Measurements from ENCODE around the gene CRB2.

The CRB2 gene

DNA sequence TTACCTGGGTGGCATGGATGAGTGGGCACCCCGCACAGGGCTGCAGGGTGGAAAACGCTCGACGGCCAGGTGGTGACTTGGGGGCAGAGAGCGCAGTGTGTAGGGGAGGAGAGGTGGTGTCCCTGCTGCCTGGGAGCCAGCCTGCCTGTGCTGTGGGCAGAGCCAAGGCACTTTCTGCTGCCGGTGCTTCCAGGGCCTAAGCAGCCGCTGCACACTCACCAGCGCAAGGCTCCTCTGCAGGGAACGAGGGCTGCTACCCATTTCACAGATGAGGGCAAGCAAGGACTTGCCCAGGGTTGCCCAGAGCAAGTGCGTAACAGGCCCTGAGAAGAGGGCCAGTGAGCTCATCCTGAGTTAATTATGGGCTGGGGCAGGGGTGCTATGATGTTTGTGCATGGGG, 62.5 kb downstream of the CRB2 start:
- TF ChIP-seq CTCF (IDR thresholded peaks at IDR 0.05) = no peak

DNA sequence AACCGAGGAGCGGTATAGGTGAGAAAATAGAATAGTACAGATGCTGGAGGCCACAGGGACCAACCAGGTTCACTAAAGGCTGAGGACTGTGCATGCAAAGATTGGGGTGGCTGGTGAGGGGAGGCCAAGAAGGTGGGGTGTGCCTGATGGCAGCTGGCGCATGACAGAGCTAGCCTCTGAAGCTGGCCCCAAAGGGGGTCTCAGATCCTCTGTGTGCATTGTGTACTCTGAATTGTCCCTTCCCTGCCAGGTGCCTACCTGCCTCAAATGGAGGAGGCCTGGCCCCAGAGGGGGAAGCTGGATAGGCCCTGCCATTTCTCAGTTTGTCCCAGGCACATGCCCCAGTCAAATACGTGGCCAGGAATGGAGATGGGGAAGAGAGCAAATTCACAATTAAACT, 63.1 kb downstream of the CRB2 start:
- no peak for TF ChIP-seq CTCF (IDR thresholded peaks at IDR 0.05)

GRCh38 chr9:123419721-123420591, 64.0 kb downstream of the CRB2 start:
- TF ChIP-seq CTCF (IDR thresholded peaks at IDR 0.05) = no peak

DNA sequence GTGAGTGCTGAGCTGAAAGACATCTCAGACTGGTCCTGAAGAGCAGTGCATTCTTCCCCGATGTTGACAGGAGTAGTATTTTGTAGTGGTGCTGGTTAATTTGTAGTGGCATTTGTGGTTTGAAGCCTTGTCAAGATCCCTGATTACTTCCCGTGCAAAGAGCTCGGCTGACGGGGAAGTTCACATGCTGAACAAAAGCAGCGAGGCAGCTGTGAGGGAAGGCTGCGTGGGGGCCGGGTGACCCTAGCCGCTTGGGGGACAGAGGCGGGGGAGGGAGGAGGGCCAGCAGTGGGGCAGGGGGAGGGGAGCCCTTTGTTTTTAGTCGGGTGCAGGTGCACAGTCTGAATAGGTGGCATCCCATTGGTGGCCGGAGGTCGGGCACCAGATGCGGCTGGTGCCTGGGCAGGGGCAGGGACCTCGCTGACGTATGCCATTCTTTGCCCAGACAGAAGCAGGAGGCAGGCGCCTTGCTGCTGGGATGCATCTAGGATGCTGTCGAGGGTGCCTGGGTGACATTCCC, 64.7 kb downstream of the CRB2 start:
- TF ChIP-seq CTCF (IDR thresholded peaks at IDR 0.05) = no peak

DNA sequence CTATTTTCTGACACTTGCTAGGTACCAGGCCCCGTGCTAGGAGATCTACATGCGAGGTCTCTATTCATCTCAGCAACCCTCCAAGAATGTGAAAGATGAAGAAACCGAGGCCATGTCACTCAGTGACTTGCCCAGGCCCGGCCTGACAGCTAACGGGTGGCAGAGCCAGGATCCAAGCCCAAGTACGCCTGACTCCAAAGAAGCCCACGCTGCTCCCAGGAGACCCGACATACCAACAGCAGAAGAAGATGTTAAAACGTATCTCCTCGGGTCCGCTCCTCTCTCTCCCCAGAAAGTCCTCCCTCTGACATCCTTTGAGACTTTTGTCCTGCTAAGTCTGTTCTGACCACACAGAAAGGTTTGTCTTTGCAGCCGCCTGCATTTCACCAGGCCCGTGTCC, 65.2 kb downstream of the CRB2 start:
- TF ChIP-seq CTCF (IDR thresholded peaks at IDR 0.05) = no peak

GRCh38 chr9:123421801-123422455, 65.9 kb downstream of the CRB2 start:
- TF ChIP-seq CTCF (IDR thresholded peaks at IDR 0.05) = no peak

DNA sequence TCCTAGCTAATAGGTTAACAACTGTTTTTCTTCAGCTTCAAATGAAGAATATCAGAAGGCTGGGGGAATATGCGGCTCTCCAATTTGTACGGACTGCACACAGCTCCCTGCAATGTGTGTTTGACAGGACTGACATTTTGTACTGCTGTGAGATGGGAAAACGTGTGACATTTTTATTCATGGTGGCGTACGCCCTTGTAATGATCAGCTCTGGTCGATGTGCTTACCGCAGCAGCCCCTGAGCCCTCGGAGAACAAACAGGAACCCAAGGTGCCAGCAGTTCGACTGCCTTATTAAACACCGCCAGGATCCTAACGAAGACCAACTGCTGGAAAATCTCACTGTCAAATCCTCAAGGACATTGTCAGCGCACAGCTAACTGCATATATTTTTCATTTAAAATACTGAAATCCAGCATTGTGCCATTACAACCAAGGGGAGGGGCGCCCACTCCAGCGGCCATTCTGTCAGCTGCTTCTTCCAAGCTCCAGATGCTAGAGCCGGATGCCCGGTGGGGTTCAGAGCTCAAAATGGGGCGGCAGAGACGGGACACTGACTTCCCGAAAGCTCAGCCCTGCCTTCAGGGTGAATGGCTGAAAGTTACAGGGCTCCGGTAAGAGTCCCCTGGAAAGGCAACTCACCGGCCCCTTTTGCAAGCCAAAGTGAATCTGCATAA, 66.8 kb downstream of the CRB2 start:
- no peak for TF ChIP-seq CTCF (IDR thresholded peaks at IDR 0.05)

Measured in LNCAP (cell line).